ENCODE measurements around the gene IRAK2.

DNA sequence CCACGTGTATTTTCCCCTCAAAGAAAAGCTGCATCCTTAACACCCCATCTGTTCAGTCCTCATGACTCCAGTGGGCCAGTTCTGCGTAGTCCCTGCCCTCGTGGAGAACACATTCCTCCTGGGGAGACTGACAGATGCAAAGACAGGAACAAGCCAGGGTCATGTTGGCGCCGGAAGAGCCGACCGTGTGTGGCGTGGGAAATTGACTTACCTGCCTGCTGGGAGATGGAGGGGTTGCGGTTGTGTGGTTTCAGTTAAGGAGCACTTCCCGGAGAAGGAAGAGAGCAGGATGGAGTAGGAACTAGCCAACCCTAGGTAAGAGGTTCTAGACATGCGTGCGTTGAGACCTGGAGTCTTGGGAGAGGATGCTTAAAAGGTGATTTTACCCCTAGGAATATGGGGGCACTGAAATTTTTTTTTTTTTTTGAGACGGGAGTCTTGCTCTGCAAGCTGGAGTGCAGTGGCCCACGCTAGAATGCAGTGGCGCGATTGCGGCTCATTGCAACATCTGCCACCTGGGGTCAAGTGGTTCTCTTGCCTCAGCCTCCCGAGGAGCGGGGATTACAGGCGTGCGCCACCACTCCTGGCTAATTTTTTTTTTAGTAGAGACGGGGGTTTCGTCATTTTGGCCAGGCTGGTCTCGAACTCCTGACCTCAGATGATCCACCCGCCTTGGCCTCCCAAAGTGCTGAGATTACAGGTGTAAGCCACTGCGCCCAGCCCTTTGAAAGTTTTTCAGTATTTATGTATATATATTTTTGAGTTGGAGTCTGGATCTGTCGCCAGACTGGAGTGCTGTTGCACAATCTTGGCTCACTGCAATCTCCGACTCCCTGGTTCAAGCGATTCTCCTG lies 21.8 kb upstream of the IRAK2 start:
- TF ChIP-seq CTCF (IDR thresholded peaks at IDR 0.05; ENCODE audit: low read length) (no peak), EZH2 (IDR thresholded peaks at IDR 0.05; ENCODE audit: borderline replicate concordance, low read length) (no peak)

Data from OCI-LY1 (cell line).